Measurements from ENCODE around the gene CC2D1A.

The CC2D1A gene

DNA sequence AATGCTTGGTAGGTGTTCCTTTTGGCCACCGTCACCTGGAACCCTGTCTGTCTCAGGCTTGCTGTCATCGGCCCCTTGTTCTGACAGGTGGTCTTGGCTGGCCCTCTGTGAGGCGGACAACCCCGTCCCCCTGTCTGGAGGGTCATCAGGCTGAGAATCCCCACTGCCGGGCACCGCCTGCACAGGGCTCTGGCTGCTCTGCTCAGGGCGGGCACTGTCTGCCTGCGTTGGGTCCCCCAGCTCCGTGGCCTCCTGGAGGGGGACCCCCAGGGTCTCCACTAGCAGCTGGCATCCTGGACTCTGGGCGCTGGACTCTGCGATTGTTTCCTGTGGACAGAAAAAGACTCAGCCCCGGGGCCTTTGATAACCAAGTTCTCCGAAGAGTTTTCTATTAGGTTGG lies 15.9 kb upstream of the CC2D1A start:
- TF ChIP-seq, protein P1, sequence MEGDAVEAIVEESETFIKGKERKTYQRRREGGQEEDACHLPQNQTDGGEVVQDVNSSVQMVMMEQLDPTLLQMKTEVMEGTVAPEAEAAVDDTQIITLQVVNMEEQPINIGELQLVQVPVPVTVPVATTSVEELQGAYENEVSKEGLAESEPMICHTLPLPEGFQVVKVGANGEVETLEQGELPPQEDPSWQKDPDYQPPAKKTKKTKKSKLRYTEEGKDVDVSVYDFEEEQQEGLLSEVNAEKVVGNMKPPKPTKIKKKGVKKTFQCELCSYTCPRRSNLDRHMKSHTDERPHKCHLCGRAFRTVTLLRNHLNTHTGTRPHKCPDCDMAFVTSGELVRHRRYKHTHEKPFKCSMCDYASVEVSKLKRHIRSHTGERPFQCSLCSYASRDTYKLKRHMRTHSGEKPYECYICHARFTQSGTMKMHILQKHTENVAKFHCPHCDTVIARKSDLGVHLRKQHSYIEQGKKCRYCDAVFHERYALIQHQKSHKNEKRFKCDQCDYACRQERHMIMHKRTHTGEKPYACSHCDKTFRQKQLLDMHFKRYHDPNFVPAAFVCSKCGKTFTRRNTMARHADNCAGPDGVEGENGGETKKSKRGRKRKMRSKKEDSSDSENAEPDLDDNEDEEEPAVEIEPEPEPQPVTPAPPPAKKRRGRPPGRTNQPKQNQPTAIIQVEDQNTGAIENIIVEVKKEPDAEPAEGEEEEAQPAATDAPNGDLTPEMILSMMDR (IDR thresholded peaks at IDR 0.05; ENCODE audit: extremely low read depth, insufficient read depth, missing control alignments): no peak
- in situ Hi-C loops (cut with MboI; ENCODE audit: low pct_unique_long_range_greater_than_20kb, low sequenced_read_pairs, unreplicated experiment): no loop called here
- DNase-seq (ENCODE audit: low spot score): no peak

- no peak for DNase-seq (ENCODE audit: low spot score)
- TF ChIP-seq, protein P1 (IDR thresholded peaks at IDR 0.05; ENCODE audit: extremely low read depth, insufficient read depth, missing control alignments): no peak
- in situ Hi-C loops (cut with MboI; ENCODE audit: low pct_unique_long_range_greater_than_20kb, low sequenced_read_pairs, unreplicated experiment): no loop called here
These were observed 13.1 kb upstream of the CC2D1A start for GRCh38 chr19:13892870-13893269.

DNA sequence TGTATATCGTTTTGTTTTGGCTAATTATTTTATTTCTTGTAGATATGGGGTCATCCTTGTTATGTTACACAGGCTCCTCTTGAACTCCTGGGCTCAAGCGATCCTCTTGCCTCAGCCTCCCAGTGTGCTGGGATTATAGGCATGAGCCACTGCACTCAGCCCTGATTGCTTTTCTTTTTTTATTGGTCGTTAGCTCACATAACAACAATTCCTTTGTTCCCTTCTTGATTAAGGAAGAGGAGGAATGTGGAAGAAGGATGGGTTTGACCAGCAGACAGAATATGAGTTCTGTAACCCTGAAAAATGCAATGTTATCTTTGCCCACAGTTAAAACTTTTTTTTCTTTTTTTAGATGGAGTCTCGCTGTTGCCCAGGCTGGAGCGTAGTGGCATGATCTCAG lies 11.4 kb upstream of the CC2D1A start:
- in situ Hi-C loops (cut with MboI; ENCODE audit: low pct_unique_long_range_greater_than_20kb, low sequenced_read_pairs, unreplicated experiment): no loop called here
- TF ChIP-seq, protein P1 (IDR thresholded peaks at IDR 0.05; ENCODE audit: extremely low read depth, insufficient read depth, missing control alignments): no peak
- DNase-seq (ENCODE audit: low spot score): no peak

GRCh38 chr19:13896227-13896626 lies 9.8 kb upstream of the CC2D1A start:
- DNase-seq (ENCODE audit: low spot score): no peak
- TF ChIP-seq, protein P1 (IDR thresholded peaks at IDR 0.05; ENCODE audit: extremely low read depth, insufficient read depth, missing control alignments): no peak
- in situ Hi-C loops (cut with MboI; ENCODE audit: low pct_unique_long_range_greater_than_20kb, low sequenced_read_pairs, unreplicated experiment): no loop called here

DNA sequence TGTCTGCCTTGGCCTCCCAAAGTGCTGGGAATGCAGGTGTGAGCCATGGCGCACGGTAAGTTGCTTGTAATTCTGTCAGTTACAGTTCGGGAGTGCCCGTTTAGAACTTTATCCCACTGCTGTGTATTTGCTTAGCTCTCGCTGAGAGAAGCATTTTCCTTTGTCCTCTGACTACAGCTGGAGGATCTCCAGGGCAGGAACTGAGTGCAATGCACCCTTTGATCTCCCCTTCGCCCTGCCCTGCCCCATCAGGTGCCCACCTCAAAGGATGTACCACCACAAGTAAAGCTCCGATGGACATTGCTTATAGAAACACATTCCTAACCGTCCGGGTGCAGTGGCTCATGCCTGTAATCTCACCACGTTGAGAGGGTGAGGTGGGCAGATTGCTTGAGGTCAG lies 6.6 kb upstream of the CC2D1A start:
- in situ Hi-C loops (cut with MboI; ENCODE audit: low pct_unique_long_range_greater_than_20kb, low sequenced_read_pairs, unreplicated experiment): no loop called here
- no peak for DNase-seq (ENCODE audit: low spot score)
- TF ChIP-seq, protein P1 (IDR thresholded peaks at IDR 0.05; ENCODE audit: extremely low read depth, insufficient read depth, missing control alignments): no peak

- in situ Hi-C loops (cut with MboI; ENCODE audit: low pct_unique_long_range_greater_than_20kb, low sequenced_read_pairs, unreplicated experiment): no loop called here
- TF ChIP-seq, protein P1 (IDR thresholded peaks at IDR 0.05; ENCODE audit: extremely low read depth, insufficient read depth, missing control alignments): no peak
- no peak for DNase-seq (ENCODE audit: low spot score)
These were observed 6.0 kb upstream of the CC2D1A start for GRCh38 chr19:13899912-13900584.

Measured in GM13977 (cell line).